Neural progenitor cell (in vitro differentiated cells): ENCODE data around the gene C2.

Experiments
- CTCF ChIP-seq: fragments of 200-600 bp; sonication (generic); IDR thresholded peaks from 2 replicates; pipeline ENCODE4 v1.5.1; 2017; ENCODE audit warnings: antibody characterized with exemption, mild to moderate bottlenecking
- EZH2 ChIP-seq: fragments of 200-600 bp; sonication (generic); IDR thresholded peaks from 2 replicates; pipeline ENCODE4 v1.6.1; 2017; ENCODE audit warnings: antibody characterized with exemption, mild to moderate bottlenecking, moderate library complexity
- EZH2phosphoT487 ChIP-seq: fragments of 200-600 bp; sonication (generic); IDR thresholded peaks from 2 replicates; pipeline ENCODE4 v1.6.1; 2017; ENCODE audit warnings: antibody characterized with exemption

- no peak for TF ChIP-seq EZH2phosphoT487
- no peak for TF ChIP-seq CTCF
- TF ChIP-seq EZH2, result no peak
Measured at GRCh38 chr6:31908791-31909190, 18.7 kb upstream of the C2 start.
